ENCODE data around the gene ATG13. TPM values are rescaled to one million over a fixed set of nuclear protein-coding genes. Genes with fewer than 3 reads are reported as not detected.

Gene ATG13
- total RNA-seq, 2 experiments from 2014 or later: 70.4 to 72.1 TPM

- Mint-ChIP-seq H3K36me3 (ENCODE audit: low read depth) (no peaks in the 10 kb centered on the region), H3K4me3 (no peak overlapping the region), H3K27ac (no peak overlapping the region), H3K4me1 (peaks cover 8% of the 10 kb centered on the region), H3K27me3 (no peaks in the 10 kb centered on the region), H3K9me3 (no peaks in the 10 kb centered on the region)
- CTCF ChIA-PET: no interaction called here
- POLR2A ChIA-PET: interaction anchor here (1.2 to 1.5 kb wide), 2 partner anchors 15 to 52 kb away, joined by 3 to 4 read pairs; no protein-coding TSS in a partner anchor
- no peak for DNase-seq
Observed at GRCh38 chr11:46718155-46719019, 101.0 kb downstream of the ATG13 start.

- CTCF ChIA-PET: no interaction called here
- no peaks in the 10 kb centered on the region for H3K36me3 Mint-ChIP-seq (ENCODE audit: low read depth)
- peaks cover 8% of the 10 kb centered on the region for H3K4me1 Mint-ChIP-seq
- no peaks in the 10 kb centered on the region for H3K9me3 Mint-ChIP-seq
- DNase-seq: no peak
- POLR2A ChIA-PET: interaction anchor here (1.2 to 1.5 kb wide), 2 partner anchors 16 to 52 kb away, joined by 3 to 4 read pairs; no protein-coding TSS in a partner anchor
- no peak within 1 kb of the TSS for H3K27ac Mint-ChIP-seq
- H3K27me3 Mint-ChIP-seq: no peaks in the 10 kb centered on the region
- no peak within 1 kb of the TSS for H3K4me3 Mint-ChIP-seq
Observed at GRCh38 chr11:46719048-46719542, 101.7 kb downstream of the ATG13 start, which contains the start of gene F2. Gene F2 (plus strand): TSS chr11:46719213. CDS start chr11:46719236, 23 bp downstream.

- no peak for DNase-seq
- ChIA-PET CTCF (no interaction called here), POLR2A (interaction anchor here (1.2 to 1.5 kb wide), 2 partner anchors 16 to 51 kb away, joined by 3 to 4 read pairs; no protein-coding TSS in a partner anchor)
- H3K36me3 Mint-ChIP-seq (ENCODE audit: low read depth): no peaks in the 10 kb centered on the region
- no peak overlapping the region for H3K4me3 Mint-ChIP-seq
- H3K27ac Mint-ChIP-seq: no peak overlapping the region
- H3K4me1 Mint-ChIP-seq: peaks cover 8% of the 10 kb centered on the region
- no peaks in the 10 kb centered on the region for H3K27me3 Mint-ChIP-seq
- H3K9me3 Mint-ChIP-seq: no peaks in the 10 kb centered on the region
Observed at GRCh38 chr11:46719543-46720218, 102.3 kb downstream of the ATG13 start.

GRCh38 chr11:46721286-46721685 is 103.9 kb downstream of the ATG13 start:
- POLR2A ChIA-PET: interaction anchor here (1.1 kb wide), 1 partner anchor 18 kb away, joined by 3 read pairs; no protein-coding TSS in a partner anchor
- H3K4me1 Mint-ChIP-seq: peaks cover 8% of the 10 kb centered on the region
- no peaks in the 10 kb centered on the region for H3K27me3 Mint-ChIP-seq
- no peaks in the 10 kb centered on the region for H3K36me3 Mint-ChIP-seq (ENCODE audit: low read depth)
- H3K4me3 Mint-ChIP-seq: no peak overlapping the region
- no peak for DNase-seq
- no peak overlapping the region for H3K27ac Mint-ChIP-seq
- H3K9me3 Mint-ChIP-seq: no peaks in the 10 kb centered on the region
- CTCF ChIA-PET: no interaction called here

GRCh38 chr11:46722566-46723358 is 105.4 kb downstream of the ATG13 start:
- no peaks in the 10 kb centered on the region for H3K27me3 Mint-ChIP-seq

GRCh38 chr11:46723359-46723680 is 106.0 kb downstream of the ATG13 start:
- no peak for DNase-seq
- CTCF ChIA-PET: no interaction called here
- no peak overlapping the region for H3K4me3 Mint-ChIP-seq
- peaks cover 4% of the 10 kb centered on the region for H3K4me1 Mint-ChIP-seq
- no peaks in the 10 kb centered on the region for H3K9me3 Mint-ChIP-seq
- no peaks in the 10 kb centered on the region for H3K27me3 Mint-ChIP-seq
- no peak overlapping the region for H3K27ac Mint-ChIP-seq
- H3K36me3 Mint-ChIP-seq (ENCODE audit: low read depth): no peaks in the 10 kb centered on the region
- POLR2A ChIA-PET: no interaction called here

More at GRCh38 chr11:46722566-46723358, 105.4 kb downstream of the ATG13 start:
- Mint-ChIP-seq H3K9me3 (no peaks in the 10 kb centered on the region), H3K4me1 (peaks cover 8% of the 10 kb centered on the region), H3K36me3 (ENCODE audit: low read depth) (no peaks in the 10 kb centered on the region), H3K4me3 (no peak overlapping the region), H3K27ac (no peak overlapping the region)
- ChIA-PET CTCF (no interaction called here), POLR2A (interaction anchor here (0.7 kb wide), 1 partner anchor 30 kb away, joined by 3 read pairs; no protein-coding TSS in a partner anchor)
- DNase-seq: no peak

GRCh38 chr11:46724088-46724487 is 106.7 kb downstream of the ATG13 start:
- H3K4me1 Mint-ChIP-seq: no peaks in the 10 kb centered on the region
- no peak overlapping the region for H3K27ac Mint-ChIP-seq
- H3K27me3 Mint-ChIP-seq: no peaks in the 10 kb centered on the region
- DNase-seq: no peak
- ChIA-PET POLR2A (interaction anchor here (0.6 kb wide), 1 partner anchor 497 kb away, joined by 5 read pairs; no protein-coding TSS in a partner anchor), CTCF (no interaction called here)
- no peak overlapping the region for H3K4me3 Mint-ChIP-seq
- H3K36me3 Mint-ChIP-seq (ENCODE audit: low read depth): no peaks in the 10 kb centered on the region
- no peaks in the 10 kb centered on the region for H3K9me3 Mint-ChIP-seq

Other genes starting within 250 kb of the ATG13 start
- gene MDK, start 235.9 kb upstream of the ATG13 start, total RNA-seq: 1 to 10 TPM; 3.5 to 4.1 TPM
- gene CHRM4, start 225.8 kb upstream of the ATG13 start, total RNA-seq: under 1 TPM; 0.30 to 0.38 TPM
- gene AMBRA1, start 23.5 kb upstream of the ATG13 start, total RNA-seq: 10 to 100 TPM; 34.6 to 35.5 TPM
- gene HARBI1, start 326 bp upstream of the ATG13 start, total RNA-seq: 1 to 10 TPM; 5.6 to 7.3 TPM
- gene ARHGAP1, start 83.1 kb downstream of the ATG13 start, total RNA-seq: 10 to 100 TPM; 77.8 to 79.7 TPM
- gene ZNF408, start 83.5 kb downstream of the ATG13 start, total RNA-seq: 10 to 100 TPM; 17.1 to 17.5 TPM
- not detected for gene F2, start 101.7 kb downstream of the ATG13 start, total RNA-seq
- gene CKAP5, start 228.7 kb downstream of the ATG13 start, total RNA-seq: 100 to 1,000 TPM; 157 to 160 TPM

Data from activated CD4-positive, alpha-beta memory T cell treated with anti-CD3 and anti-CD28 coated beads, Interleukin-2, amount 10 ng/mL, durations not matched to agents 7 days and 5 days (primary cell).